Erythroblast (primary cell): ENCODE results near the gene TSPAN16.
A peak's percentile ranks its signal among the peaks of the same experiment; 100 is the strongest.
"Not testable (repeated sequence)": the region's sequence is repeated elsewhere in the genome, so short reads cannot be mapped to it uniquely, and the experiment has no call there.

Source experiments
- DNase-seq, 2 experiments: peaks; one replicate each; lab custom pipeline; 2025; lab: John Stamatoyannopoulos, UW
- GATA1 ChIP-seq: IDR thresholded peaks from 2 replicates; pipeline ENCODE4 v1.6.1; 2011; ENCODE audit warnings: low read depth, mild to moderate bottlenecking, control low read depth, low read length, moderate library complexity
- POLR2A ChIP-seq: IDR thresholded peaks from 2 replicates; pipeline ENCODE4 v1.6.1; 2011; ENCODE audit warnings: mild to moderate bottlenecking, low read length

TSPAN16 gene

DNA sequence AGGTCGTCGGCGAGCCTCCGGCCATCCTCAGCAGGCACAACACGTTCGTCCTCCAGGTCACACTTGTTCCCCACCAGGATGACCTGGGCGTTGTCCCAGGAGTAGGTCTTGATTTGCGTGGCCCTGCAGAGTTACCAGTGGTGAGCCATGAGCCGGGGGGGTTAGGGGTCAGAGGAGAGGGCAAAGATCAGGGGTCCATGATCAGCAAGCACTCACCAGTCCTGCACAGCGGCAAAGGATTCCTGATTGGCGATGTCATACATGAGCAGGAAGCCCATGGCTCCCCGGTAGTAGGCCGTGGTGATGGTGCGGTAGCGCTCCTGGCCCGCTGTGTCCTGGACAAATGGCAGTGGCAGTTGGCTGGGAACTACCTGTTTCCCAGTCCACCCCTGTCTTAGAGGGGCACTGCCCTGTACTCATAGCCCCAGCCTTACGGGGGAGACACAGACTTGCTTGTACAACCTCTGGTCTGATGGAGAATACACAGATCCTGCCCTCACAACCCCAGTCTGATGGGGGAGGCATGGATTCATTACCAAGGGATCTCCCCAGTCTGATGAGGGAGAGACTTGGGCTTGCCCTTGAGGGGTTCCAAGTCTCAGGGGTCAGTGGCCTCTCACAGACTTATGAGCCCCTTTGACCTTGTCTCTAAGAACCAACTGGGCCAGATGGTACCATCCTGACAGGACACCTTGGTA, 39.6 kb downstream of the TSPAN16 start:
- TF ChIP-seq GATA1 (no peak), POLR2A (no peak)
- DNase-seq: no peak

DNA sequence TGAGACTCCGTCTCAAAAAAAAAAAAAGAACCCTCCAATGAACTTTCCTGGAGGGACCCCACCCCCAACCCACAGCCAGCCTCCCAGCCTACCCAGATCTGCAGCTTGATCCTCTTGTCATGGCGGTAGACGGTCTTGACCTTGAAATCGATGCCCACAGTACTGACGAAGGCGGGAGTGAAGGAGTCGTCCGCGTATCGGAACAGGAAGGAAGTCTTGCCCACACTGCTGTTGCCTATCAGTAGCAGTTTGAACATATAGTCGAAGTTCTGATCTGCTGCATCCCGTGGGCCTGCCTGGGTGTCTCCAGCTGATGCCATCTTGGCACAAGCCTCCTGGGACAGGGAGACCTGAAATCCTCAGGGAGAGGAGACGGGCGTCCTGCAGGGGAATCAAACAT, 41.1 kb downstream of the TSPAN16 start:
- no peak for DNase-seq
- no peak for TF ChIP-seq POLR2A
- TF ChIP-seq GATA1: no peak

DNA sequence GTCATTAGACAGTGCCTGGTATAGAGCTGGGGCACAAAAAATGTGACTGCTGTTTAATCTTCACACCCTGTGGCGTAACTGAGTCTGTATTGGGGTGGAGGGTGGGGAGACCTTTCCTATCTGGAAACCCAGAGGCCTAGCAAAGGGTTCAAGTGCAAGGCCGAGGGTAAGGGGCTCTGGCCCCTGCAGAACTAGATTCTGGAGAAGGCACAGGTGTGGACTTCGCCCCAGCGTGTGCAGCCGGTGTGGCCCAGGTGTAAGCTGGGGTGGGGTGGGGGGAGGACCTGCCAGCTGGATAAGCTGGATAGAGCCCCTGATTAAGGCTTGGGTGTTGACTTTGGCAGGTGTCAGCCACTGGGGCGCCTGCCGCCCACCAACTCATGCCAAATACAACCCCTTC, 42.2 kb downstream of the TSPAN16 start:
- TF ChIP-seq GATA1 (no peak), POLR2A (no peak)
- no peak for DNase-seq

DNA sequence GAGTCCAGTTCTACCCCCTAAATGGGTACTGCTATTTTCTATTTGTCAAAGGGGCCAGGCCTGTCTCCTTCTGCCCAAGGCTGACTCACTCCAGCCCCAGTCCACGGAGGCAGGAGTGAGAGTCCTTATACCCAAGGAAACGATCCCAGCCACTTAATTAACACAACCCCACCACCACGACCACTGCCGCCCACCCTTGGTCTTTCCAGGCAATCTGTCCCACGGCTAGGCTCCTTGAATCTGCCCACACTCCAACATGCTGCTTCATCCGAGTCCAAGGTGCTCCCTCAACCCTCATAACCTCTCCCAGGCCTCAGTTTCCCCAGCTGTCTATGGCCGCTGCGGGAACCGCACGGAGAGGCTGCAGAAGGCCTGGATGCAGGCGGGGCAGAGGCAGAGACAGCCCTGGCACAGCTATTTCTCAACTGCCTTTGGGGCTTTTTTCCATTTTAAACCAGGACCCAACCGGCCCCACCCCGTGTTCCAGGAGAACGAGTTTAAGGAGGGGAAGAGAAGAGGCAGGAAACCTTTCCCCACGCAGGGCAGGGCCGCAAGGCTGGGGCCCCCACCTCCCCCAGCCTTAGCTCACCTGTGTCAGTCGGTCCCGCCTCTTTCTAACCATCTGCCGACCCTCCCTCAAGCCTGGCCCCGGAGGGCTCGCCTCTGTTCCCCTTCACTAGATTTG, 42.8 kb downstream of the TSPAN16 start:
- TF ChIP-seq GATA1 (no peak), POLR2A (no peak)
- DNase-seq: no peak

DNA sequence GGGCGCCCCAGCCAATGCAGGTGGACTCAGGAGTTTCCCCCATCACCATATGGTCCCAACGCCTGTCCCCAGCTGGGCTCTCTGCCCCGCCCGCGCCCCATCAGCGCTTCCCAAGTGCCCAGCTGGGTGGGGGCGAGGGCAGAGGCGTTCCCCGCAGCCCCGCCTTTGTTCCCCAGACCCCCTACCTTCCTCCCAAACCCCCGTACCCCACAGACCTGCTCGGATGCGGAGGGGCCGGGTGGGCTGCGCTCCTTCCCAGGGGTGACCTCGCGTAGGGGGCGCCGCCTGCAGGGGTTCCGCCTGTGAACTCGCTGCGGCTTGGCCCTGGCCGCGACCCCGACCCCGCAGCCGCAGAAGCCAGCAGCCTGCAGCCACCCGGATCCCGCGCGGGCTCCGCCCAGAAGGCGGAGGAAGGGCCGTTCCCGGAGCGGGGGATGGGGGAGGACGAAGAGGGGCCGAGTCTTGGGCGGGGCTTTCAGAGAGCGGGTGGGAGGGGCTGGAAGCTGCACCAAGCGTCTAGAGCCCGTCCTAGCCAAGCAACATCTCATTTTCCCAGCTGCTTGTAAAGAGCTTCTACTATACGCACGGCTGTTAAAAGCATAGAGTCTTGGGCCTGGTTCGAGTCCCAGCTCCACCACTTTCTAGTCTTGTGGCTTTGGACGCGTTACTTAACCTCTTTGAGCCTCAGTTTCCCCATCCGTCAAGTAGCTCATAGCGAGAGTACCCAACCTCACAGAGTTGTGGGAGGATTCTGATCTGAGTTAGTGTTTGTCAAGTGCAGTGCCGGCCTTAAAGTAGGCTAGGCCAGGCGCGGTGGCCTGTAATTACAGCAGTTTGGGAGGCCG, 43.5 kb downstream of the TSPAN16 start, which contains the start of gene RAB3D:
RAB3D (minus strand) TSS at position 404 of the 845 bp plus-strand sequence. CDS start 2,258 bp downstream, outside the sequence.
- DNase-seq: peak; percentile 83
- TF ChIP-seq POLR2A (no peak), GATA1 (no peak)

DNA sequence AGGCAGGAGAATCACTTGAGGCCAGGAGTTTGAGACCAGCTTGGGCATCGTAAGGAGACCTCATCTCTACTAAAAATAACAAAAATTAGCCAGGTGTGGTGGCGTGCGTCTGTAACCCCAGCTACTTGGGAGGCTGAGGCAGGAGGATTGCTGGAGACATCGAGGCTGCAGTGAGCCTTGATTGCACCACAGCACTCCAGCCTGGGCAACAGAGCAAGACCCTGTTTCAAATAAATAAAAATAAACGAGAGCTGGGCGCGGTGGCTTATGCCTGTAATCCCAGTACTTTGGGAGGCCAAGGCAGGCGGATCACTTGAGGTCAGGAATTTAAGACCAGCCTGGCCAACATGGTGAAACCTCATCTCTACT, 44.1 kb downstream of the TSPAN16 start:
- not testable (repeated sequence) for DNase-seq

DNA sequence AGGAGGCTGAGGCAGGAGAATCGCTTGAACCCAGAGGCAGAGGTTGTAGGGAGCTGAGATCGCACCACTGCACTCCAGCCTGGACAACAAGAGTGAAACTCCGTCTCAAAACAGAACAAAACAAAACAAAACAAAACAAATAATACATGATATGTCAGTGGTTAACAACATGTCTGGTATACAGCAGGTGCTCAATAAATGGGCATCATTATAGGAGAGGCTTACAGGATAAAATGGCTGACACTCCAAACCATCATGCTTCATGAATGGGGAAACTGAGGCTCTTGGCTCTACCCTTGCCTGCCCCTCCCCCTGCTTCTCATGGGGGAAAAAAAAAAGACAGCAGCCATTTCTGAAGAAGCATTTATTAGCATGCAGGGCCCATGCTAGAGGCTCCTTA, 46.5 kb downstream of the TSPAN16 start:
- no peak for TF ChIP-seq POLR2A
- no peak for TF ChIP-seq GATA1

DNA sequence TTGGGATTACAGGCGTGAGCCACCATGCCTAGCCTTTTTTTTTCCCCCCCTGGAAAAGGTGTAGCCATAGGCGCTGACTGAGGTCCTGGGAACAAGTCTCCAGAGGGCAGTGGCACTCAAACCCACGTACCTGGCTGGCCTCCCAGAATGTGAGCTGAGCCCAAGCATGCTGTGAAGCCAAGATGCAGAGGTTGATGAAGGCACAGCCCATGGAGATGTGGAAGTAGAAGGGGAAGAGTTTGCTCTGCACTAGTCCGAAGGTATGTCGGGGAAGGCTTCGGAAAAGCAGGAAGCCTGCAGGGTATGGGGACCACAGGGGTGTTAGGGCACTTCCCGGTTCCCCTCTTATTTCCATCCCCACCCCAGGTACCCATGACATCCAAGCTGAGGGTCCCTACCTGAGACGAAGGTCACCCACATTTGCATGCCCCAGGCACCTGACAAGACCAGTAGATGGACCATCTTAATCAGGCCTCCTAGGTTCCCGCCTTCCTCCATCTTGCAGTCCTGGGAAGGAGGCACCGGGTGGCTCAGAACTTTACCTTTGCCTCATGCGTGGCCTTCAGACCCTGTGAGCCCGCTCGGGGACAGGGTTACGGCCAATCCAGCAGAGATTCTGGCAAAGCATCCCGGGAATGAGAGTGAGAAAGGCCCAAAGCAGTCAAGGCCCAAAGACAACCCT, 49.3 kb downstream of the TSPAN16 start:
- TF ChIP-seq GATA1 (no peak), POLR2A (no peak)
- no peak for DNase-seq

More for the DNA sequence above, 46.5 kb downstream of the TSPAN16 start:
- DNase-seq: no peak

DNA sequence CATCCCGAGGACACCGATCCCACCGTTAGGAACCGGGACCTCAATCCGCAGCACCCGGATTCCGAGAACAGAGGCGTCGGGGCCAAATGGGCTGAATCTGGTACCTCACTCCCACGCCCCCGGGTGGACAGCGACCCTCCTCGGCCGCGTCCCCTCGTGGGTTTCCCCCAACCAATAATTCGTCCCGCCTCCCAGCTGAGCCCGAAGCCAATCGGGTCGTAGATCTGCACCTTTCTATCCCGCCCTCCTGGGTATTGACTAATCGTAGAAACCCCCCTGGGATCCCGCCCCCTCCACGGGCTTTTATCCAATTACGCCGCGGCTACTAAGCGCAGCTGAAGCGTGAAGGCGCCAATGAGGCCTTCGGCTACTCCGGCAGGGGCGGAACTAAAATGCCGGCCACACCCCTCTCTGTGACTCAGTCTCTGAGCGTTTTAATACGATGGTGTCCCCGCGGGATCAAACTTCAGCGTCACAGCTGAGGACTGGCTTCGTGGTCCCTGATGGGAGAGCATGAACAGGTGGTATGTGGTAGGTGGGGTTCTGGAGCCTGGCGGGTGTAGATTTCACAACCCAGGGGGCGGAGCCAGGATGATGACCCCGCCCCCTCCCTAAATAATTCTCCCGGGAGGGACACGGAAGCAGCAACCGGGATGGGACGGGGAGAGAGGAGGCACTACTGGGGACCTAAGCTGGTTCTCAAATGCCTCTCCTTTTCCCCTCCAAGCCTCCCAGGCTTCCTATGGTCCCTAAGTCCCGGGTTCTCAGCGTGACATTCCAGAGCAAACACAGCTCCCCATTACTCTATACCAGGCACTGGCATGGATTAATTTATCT, 50.4 kb downstream of the TSPAN16 start, which contains the start of the genes CCDC159 and TMEM205:
CCDC159 (plus strand) TSS at position 416 of the 837 bp plus-strand sequence; CDS start at position 504, 88 bp downstream.
TMEM205 (minus strand) TSS at position 165 of the 837 bp plus-strand sequence. CDS start 649 bp downstream, outside the sequence.
- peak; percentile 97 to 98 for DNase-seq
- TF ChIP-seq GATA1 (no peak), POLR2A (peak; percentile 51)

DNA sequence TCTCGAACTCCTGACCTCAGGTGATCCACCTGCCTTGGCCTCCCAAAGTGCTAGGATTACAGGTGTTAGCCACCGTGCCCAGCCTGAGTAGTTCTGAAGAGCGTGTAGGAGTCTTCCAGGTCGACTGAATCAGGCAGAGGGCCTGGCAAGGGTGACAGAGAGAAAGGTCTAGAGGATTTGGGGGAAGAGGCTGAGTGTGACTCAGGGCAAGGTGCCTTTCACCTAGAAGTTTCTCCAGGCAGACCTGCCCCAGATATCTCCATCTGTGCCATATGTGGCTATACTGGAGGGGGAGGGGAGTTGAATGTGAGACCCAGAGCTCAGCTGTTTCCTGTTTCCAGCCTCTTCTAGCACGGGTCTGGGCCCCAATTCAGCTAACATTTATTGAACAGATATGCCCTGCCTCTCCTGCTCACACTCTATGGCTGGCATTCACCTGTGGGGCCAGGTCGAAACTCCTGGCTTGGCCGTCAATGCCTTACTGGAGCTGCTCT, 51.6 kb downstream of the TSPAN16 start:
- DNase-seq: no peak
- TF ChIP-seq GATA1 (no peak), POLR2A (no peak)

DNA sequence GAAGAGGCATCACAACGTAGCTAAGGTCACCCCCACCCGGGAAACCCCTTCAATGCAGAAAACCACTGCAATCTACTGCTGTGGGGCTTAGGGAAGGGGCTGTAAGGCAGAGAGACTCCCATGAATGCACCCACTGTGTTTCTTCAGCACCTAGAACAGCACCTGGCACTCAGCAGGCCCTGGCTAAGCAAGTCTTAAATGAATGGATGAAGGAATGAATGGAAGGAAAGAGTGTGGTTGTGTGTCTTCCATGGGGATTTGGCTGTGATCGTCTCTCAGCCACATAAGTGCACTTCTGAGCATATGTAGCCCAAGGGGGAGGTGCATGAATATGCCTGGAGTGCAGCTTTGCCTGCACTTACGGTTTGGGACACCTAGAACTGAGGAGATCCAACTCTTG, 53.2 kb downstream of the TSPAN16 start:
- DNase-seq: no peak
- TF ChIP-seq POLR2A: no peak
- TF ChIP-seq GATA1: no peak

DNA sequence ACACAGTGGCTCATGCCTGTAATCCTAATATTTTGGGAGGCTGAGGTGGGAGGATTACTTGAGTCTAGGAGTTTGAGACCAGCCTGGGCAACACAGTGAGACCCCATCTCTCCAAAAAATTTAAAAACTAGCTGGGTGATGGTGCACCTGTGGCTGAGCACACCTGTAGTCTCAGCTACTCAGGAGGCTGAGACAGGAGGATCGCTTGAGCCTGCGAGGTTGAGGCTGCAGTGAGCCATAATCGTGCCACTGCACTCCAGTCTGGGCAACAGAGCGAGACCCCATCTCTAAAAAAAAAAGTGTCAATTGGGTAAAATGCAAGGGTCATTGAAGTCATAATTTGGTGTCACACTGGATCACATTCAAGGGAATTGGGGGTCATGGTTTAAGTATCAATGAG, 58.1 kb downstream of the TSPAN16 start:
- not testable (repeated sequence) for DNase-seq
